MM.1S (cell line): Measurements from ENCODE around the gene NXN.

ENCODE experiments used
- CTCF ChIP-seq: fragments of 300-600 bp; sonication (generic); IDR thresholded peaks from 2 replicates; pipeline ENCODE4 v1.5.1; 2016; ENCODE audit warnings: antibody characterized with exemption, low read length, mixed read lengths
- EZH2 ChIP-seq: fragments of 300-600 bp; sonication (generic); optimal IDR thresholded peaks from 2 replicates; pipeline ENCODE3; 2017; ENCODE audit warnings: low read depth, mild to moderate bottlenecking, antibody characterized with exemption, low read length, mixed read lengths

GRCh38 chr17:986322-986929 lies 6.8 kb upstream of the NXN start:
- TF ChIP-seq CTCF (no peak), EZH2 (no peak)
